ENCODE results near the gene TMEM242. TPM values are rescaled to one million over a fixed set of nuclear protein-coding genes. Genes with fewer than 3 reads are reported as not detected.

Gene TMEM242
- 5.7 and 7.4 TPM in 2 replicates for total RNA-seq

DNA sequence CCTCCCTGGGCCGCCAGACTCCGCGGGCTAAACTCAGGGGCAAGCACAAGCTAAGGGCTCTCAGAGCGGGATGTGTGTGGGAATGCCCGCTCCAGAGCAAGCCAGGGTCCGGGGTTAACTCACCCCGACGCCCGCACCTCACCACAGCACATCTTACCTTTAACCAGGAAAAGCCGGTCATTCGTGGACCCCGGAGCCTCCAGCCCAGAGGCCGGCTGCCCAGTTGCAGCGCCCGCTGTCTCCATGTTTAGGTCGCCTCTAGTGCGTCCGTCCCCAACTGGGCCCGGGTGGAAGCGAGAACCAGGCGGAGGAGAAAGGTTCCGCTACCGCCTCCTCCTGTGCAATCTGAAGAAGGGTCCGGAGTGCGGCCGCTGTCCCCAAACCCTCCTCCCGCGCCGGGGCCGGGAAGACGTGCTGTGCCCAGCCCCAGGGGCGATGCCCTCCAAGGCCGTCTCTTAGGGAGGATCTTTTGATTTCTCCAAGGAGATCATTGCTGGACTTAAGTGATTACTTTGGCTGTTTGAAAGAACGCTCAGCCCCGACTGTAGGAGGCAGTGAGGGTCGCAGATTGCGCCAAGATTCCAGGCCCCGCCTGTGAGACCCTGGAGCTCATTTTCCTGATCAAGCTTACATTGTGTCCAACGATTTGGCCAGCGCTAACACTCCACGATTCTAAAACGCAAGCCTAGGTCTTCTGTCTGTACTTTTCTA lies at the start of gene TMEM242:
TSS of gene TMEM242 (minus strand) at position 265 of the 711 bp plus-strand sequence. CDS start at position 245, 20 bp downstream.

Other genes starting within 250 kb of the TMEM242 start
- 3.0 and 3.5 TPM in 2 replicates for gene ZDHHC14, start 57.7 kb upstream of the TMEM242 start, total RNA-seq